ENCODE measurements around the gene C10orf53.

The C10orf53 gene

GRCh38 chr10:49688920-49689319, 9.5 kb downstream of the C10orf53 start:
- TF ChIP-seq GATA3 (IDR thresholded peaks at IDR 0.05; ENCODE audit: low read depth, low read length) = no peak

- no peak for TF ChIP-seq GATA3 (IDR thresholded peaks at IDR 0.05; ENCODE audit: low read depth, low read length)
- no peak for TF ChIP-seq GATA2 (IDR thresholded peaks at IDR 0.05; ENCODE audit: low read depth, low read length)
Observed at GRCh38 chr10:49689882-49690510, 10.5 kb downstream of the C10orf53 start.

- no peak for TF ChIP-seq GATA3 (IDR thresholded peaks at IDR 0.05; ENCODE audit: low read depth, low read length)
- TF ChIP-seq GATA2 (IDR thresholded peaks at IDR 0.05; ENCODE audit: low read depth, low read length) = no peak
Observed at GRCh38 chr10:49690698-49691356, 11.4 kb downstream of the C10orf53 start.

GRCh38 chr10:49691588-49691987, 12.1 kb downstream of the C10orf53 start:
- TF ChIP-seq GATA2 (IDR thresholded peaks at IDR 0.05; ENCODE audit: low read depth, low read length) = no peak
- TF ChIP-seq GATA3 (IDR thresholded peaks at IDR 0.05; ENCODE audit: low read depth, low read length) = no peak

- TF ChIP-seq GATA2 (IDR thresholded peaks at IDR 0.05; ENCODE audit: low read depth, low read length) = no peak
- TF ChIP-seq GATA3 (IDR thresholded peaks at IDR 0.05; ENCODE audit: low read depth, low read length) = no peak
Observed at GRCh38 chr10:49694466-49694865, 15.0 kb downstream of the C10orf53 start.

GRCh38 chr10:49696311-49696710, 16.9 kb downstream of the C10orf53 start:
- TF ChIP-seq GATA3 (IDR thresholded peaks at IDR 0.05; ENCODE audit: low read depth, low read length) (no peak), GATA2 (IDR thresholded peaks at IDR 0.05; ENCODE audit: low read depth, low read length) (no peak)

- TF ChIP-seq GATA2 (IDR thresholded peaks at IDR 0.05; ENCODE audit: low read depth, low read length) (no peak), GATA3 (IDR thresholded peaks at IDR 0.05; ENCODE audit: low read depth, low read length) (no peak)
Observed at GRCh38 chr10:49698679-49699078, 19.2 kb downstream of the C10orf53 start.

GRCh38 chr10:49700211-49700610, 20.8 kb downstream of the C10orf53 start:
- no peak for TF ChIP-seq GATA3 (IDR thresholded peaks at IDR 0.05; ENCODE audit: low read depth, low read length)
- no peak for TF ChIP-seq GATA2 (IDR thresholded peaks at IDR 0.05; ENCODE audit: low read depth, low read length)

- no peak for TF ChIP-seq GATA2 (IDR thresholded peaks at IDR 0.05; ENCODE audit: low read depth, low read length)
- no peak for TF ChIP-seq GATA3 (IDR thresholded peaks at IDR 0.05; ENCODE audit: low read depth, low read length)
Observed at GRCh38 chr10:49700997-49701396, 21.5 kb downstream of the C10orf53 start.

GRCh38 chr10:49707585-49707984, 28.1 kb downstream of the C10orf53 start:
- TF ChIP-seq GATA2 (IDR thresholded peaks at IDR 0.05; ENCODE audit: low read depth, low read length) = no peak
- TF ChIP-seq GATA3 (IDR thresholded peaks at IDR 0.05; ENCODE audit: low read depth, low read length) = no peak

- TF ChIP-seq GATA2 (IDR thresholded peaks at IDR 0.05; ENCODE audit: low read depth, low read length) = no peak
- TF ChIP-seq GATA3 (IDR thresholded peaks at IDR 0.05; ENCODE audit: low read depth, low read length) = no peak
Observed at GRCh38 chr10:49709934-49710333, 30.5 kb downstream of the C10orf53 start.

GRCh38 chr10:49710966-49711365, 31.5 kb downstream of the C10orf53 start:
- TF ChIP-seq GATA2 (IDR thresholded peaks at IDR 0.05; ENCODE audit: low read depth, low read length) (no peak), GATA3 (IDR thresholded peaks at IDR 0.05; ENCODE audit: low read depth, low read length) (no peak)

GRCh38 chr10:49711481-49711880, 32.0 kb downstream of the C10orf53 start:
- no peak for TF ChIP-seq GATA2 (IDR thresholded peaks at IDR 0.05; ENCODE audit: low read depth, low read length)
- no peak for TF ChIP-seq GATA3 (IDR thresholded peaks at IDR 0.05; ENCODE audit: low read depth, low read length)

- no peak for TF ChIP-seq GATA2 (IDR thresholded peaks at IDR 0.05; ENCODE audit: low read depth, low read length)
- no peak for TF ChIP-seq GATA3 (IDR thresholded peaks at IDR 0.05; ENCODE audit: low read depth, low read length)
Observed at GRCh38 chr10:49713266-49713665, 33.8 kb downstream of the C10orf53 start.

GRCh38 chr10:49726593-49726992, 47.1 kb downstream of the C10orf53 start:
- no peak for TF ChIP-seq GATA2 (IDR thresholded peaks at IDR 0.05; ENCODE audit: low read depth, low read length)
- TF ChIP-seq GATA3 (IDR thresholded peaks at IDR 0.05; ENCODE audit: low read depth, low read length) = no peak

Measured in SH-SY5Y (cell line).